T-cell (primary cell): ENCODE measurements around the gene EXOC4. TPM values are rescaled to one million over a fixed set of nuclear protein-coding genes. Genes with fewer than 3 reads are reported as not detected.

Source experiments
- ATAC-seq, 4 experiments: fragments of 200-7000 bp in 3 of 4; fragments of 150-1000 bp in 1 of 4; cut with Tn5 transposase; replicated peaks in 1 of 4; 1 replicate in 3 of 4; 2 replicates in 1 of 4; pipeline ENCODE4 v1.10.0; 2021; ENCODE audit warnings: moderate library complexity in 3 of 4, mild to moderate bottlenecking in 2 of 4, moderate number of reproducible peaks in 1 of 4
- CTCF ChIA-PET, 2 donors: fragments of 300-600 bp; sonication (Branson Sonifier 250); formaldehyde crosslinking; loops; one replicate each; lab custom pipeline; 2022; ENCODE audit warnings: antibody characterized with exemption in 2 of 2; lab: Charles Lee
- POLR2A ChIA-PET, 2 donors: fragments of 300-600 bp; sonication (Branson Sonifier 250); formaldehyde crosslinking; loops; one replicate each; lab custom pipeline; 2022; ENCODE audit warnings: antibody characterized with exemption in 2 of 2; lab: Charles Lee
- DNase-seq, 35 experiments: peaks; one replicate each; pipeline versions ENCODE4 v3.0.0 to v3.0.0-alpha.2; 2013 to 2023
- H3K27ac ChIP-seq: one replicate; pipeline ENCODE4 v1.5.1; 2013; ENCODE audit warnings: low read length
- H3K27me3 ChIP-seq, 2 experiments: replicated peaks in 1 of 2; 1 replicate in 1 of 2; 2 replicates in 1 of 2; pipeline versions ENCODE4 v1.6.1 to v1.7.0; 2013; ENCODE audit warnings: low read length in 1 of 2, mixed read lengths in 1 of 2; ENCODE audit not compliant: control insufficient read depth in 2 of 2, insufficient read depth in 2 of 2; ENCODE audit errors: extremely low read depth in 1 of 2
- H3K36me3 ChIP-seq, 2 donors: 1 replicate in 1 of 2; 2 replicates in 1 of 2; pipeline versions ENCODE4 v1.6.1 to v1.7.0; 2013; ENCODE audit warnings: low read length in 1 of 2; ENCODE audit not compliant: control insufficient read depth in 2 of 2, insufficient read depth in 1 of 2; ENCODE audit errors: extremely low read depth in 1 of 2
- H3K4me1 ChIP-seq, 2 experiments: 1 replicate in 1 of 2; 2 replicates in 1 of 2; pipeline versions ENCODE4 v1.6.1 to v1.7.0; 2013; ENCODE audit warnings: low read length in 2 of 2, mixed read lengths in 1 of 2; ENCODE audit not compliant: insufficient read depth in 2 of 2, control insufficient read depth in 1 of 2; ENCODE audit errors: extremely low read depth in 1 of 2
- H3K4me3 ChIP-seq, 2 donors: 1 replicate in 1 of 2; 2 replicates in 1 of 2; pipeline versions ENCODE4 v1.5.1 to v1.7.0; 2013; ENCODE audit warnings: mild to moderate bottlenecking in 2 of 2, low read length in 1 of 2, moderate library complexity in 1 of 2; ENCODE audit not compliant: control insufficient read depth in 1 of 2; ENCODE audit errors: extremely low read depth in 1 of 2
- H3K9me3 ChIP-seq: 2 replicates; pipeline ENCODE4 v1.7.0; 2013
- H3K27ac Mint-ChIP-seq, 2 donors: one replicate each; pipeline ENCODE4 v1.8.0; 2020 to 2021; ENCODE audit warnings: mild to moderate bottlenecking in 2 of 2, mixed read lengths in 2 of 2
- H3K27me3 Mint-ChIP-seq, 2 donors: one replicate each; pipeline ENCODE4 v1.8.0; 2021 to 2022; ENCODE audit warnings: mixed read lengths in 2 of 2
- H3K36me3 Mint-ChIP-seq: one replicate; pipeline ENCODE4 v1.8.0; 2021; ENCODE audit warnings: mixed read lengths
- H3K4me1 Mint-ChIP-seq, 3 donors: one replicate each; pipeline ENCODE4 v1.8.0; 2020 to 2022; ENCODE audit warnings: mixed read lengths in 3 of 3, mild to moderate bottlenecking in 1 of 3
- H3K4me3 Mint-ChIP-seq, 3 donors: one replicate each; pipeline ENCODE4 v1.8.0; 2020 to 2022; ENCODE audit warnings: mild to moderate bottlenecking in 3 of 3, mixed read lengths in 3 of 3, moderate library complexity in 3 of 3
- H3K9me3 Mint-ChIP-seq, 3 donors: one replicate each; pipeline ENCODE4 v1.8.0; 2020 to 2022; ENCODE audit warnings: mixed read lengths in 3 of 3
- WGBS: methylation state at CpG from one replicate; pipeline ENCODE4 v1.1.5; 2013; ENCODE audit warnings: missing lambda C conversion rate; ENCODE audit not compliant: insufficient coverage; 5-methylcytosine and 5-hydroxymethylcytosine counted together
- total RNA-seq, 35 experiments: library from RNA in 6 of 35; stranded (reverse) in 6 of 35; fragments of 120-200 nt in 1 of 35; gene quantifications; one replicate each; pipeline versions ENCODE4 v1.2.1 to v1.2.4 and lab custom pipeline; 2013 to 2026

EXOC4 gene
- total RNA-seq, 5 donors from 2014 or later (not counting 1 experiment from before 2014, with no cell fraction given), result 58.2 to 108 (median 64.8) TPM

DNA sequence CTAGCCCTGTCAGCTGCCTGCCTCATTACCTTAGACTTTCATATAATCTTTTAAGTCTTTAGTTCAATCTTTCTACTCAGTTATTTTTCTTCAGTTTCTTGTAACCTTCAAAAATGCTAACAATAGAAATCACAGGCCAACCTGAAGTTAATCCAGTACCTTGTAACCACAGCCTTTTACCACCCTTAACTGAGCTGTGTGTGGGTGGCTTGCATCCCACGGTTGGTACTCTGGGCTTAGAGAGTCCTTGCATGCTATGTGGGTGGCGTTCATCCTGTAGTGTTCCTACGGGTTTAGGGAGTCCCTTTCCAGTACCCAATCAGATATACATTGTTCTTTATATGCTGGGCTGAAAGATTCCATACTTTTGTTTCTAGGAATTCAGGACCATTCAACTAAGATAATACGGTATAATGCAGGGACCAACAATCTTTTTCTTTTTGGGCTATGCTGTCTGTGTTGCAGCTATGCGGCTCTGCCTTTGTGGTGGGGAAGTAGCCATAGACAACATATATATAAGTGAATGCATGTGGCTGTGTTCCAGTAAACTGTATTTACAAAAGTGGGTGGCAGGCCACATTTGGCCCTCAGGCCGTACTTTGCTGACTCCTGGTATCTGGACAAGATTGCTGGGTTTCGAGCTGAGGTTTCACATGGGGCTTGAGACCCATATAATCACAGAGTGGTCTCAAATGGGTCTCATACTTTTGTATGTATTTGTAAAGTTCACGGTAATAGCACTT lies 593.5 kb downstream of the EXOC4 start:
- Histone ChIP-seq H3K36me3 (no peaks in the 10 kb centered on the region), H3K4me1 (peaks cover 0 to 3% of the 10 kb centered on the region in 2 experiments), H3K4me3 (no peak overlapping the region), H3K9me3 (no peaks in the 10 kb centered on the region), H3K27ac (no peak overlapping the region), H3K27me3 (no peaks in the 10 kb centered on the region)
- Mint-ChIP-seq H3K27ac (no peak overlapping the region), H3K4me1 (peaks cover 0 to 7% (median 6%) of the 10 kb centered on the region in 3 donors), H3K9me3 (peaks cover 0 to 3% (median 0%) of the 10 kb centered on the region in 3 donors), H3K27me3 (no peaks in the 10 kb centered on the region), H3K36me3 (peaks cover 34% of the 10 kb centered on the region), H3K4me3 (no peak overlapping the region)
- ChIA-PET CTCF (no interaction called here), POLR2A (no interaction called here)
- no CpG with 5 or more reads among the region's 8 CpGs for WGBS
- DNase-seq (no peak), ATAC-seq (no peak)

GRCh38 chr7:133850497-133851280 lies 597.8 kb downstream of the EXOC4 start:
- ATAC-seq (no peak), DNase-seq (no peak)
- H3K9me3 Mint-ChIP-seq, result no peaks in the 10 kb centered on the region
- H3K27me3 Mint-ChIP-seq, result no peaks in the 10 kb centered on the region
- 100% methylated on average over 2 of the region's 5 CpGs for WGBS
- no peaks in the 10 kb centered on the region for H3K36me3 ChIP-seq
- H3K27me3 ChIP-seq, result no peaks in the 10 kb centered on the region
- H3K27ac Mint-ChIP-seq, result no peak overlapping the region
- ChIA-PET POLR2A (no interaction called here), CTCF (no interaction called here)
- H3K4me1 Mint-ChIP-seq, result peaks cover 0 to 2% (median 0%) of the 10 kb centered on the region in 3 donors
- H3K4me1 ChIP-seq, result no peaks in the 10 kb centered on the region
- no peak overlapping the region for H3K27ac ChIP-seq
- no peak overlapping the region for H3K4me3 ChIP-seq
- H3K9me3 ChIP-seq, result no peaks in the 10 kb centered on the region
- peaks cover 22% of the 10 kb centered on the region for H3K36me3 Mint-ChIP-seq
- H3K4me3 Mint-ChIP-seq, result no peak overlapping the region

DNA sequence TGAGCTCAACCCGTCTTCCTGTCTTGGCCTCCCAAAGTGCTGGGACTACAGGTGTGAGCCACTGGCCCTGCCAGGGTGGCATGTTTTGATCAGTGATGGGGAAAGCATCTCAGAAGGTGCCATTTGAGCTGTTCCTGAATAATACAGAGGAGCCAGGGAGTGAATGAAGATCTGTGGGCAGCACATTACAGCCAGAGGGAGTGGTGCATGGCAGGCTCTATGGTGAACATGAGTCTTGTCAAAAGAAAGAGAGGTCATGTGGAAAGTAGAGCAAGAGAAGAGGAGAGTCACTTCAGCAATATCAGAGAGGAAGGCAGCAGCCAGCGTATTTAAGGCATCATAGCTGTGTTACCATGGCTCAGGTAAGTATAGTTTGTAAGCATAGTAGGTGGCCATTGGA lies 598.5 kb downstream of the EXOC4 start:
- Mint-ChIP-seq H3K36me3 (peaks cover 22% of the 10 kb centered on the region), H3K4me3 (no peak overlapping the region), H3K27ac (no peak overlapping the region), H3K9me3 (no peaks in the 10 kb centered on the region), H3K4me1 (no peaks in the 10 kb centered on the region), H3K27me3 (no peaks in the 10 kb centered on the region)
- POLR2A ChIA-PET, result no interaction called here
- CTCF ChIA-PET, result no interaction called here
- ATAC-seq (no peak), DNase-seq (no peak)
- no peaks in the 10 kb centered on the region for H3K36me3 ChIP-seq
- no peaks in the 10 kb centered on the region for H3K4me1 ChIP-seq
- H3K27me3 ChIP-seq, result no peaks in the 10 kb centered on the region
- H3K9me3 ChIP-seq, result no peaks in the 10 kb centered on the region
- H3K27ac ChIP-seq, result no peak overlapping the region
- 100% methylated on average over 2 of the region's 2 CpGs for WGBS
- no peak overlapping the region for H3K4me3 ChIP-seq

- ChIA-PET POLR2A (no interaction called here), CTCF (interaction anchor here in 1 of 2 donors (0.7 kb wide), 1 partner anchor 273 kb away, joined by 8 read pairs; the partner anchor contains the start of gene LRGUK)
- Mint-ChIP-seq H3K4me1 (no peaks in the 10 kb centered on the region), H3K36me3 (peaks cover 12% of the 10 kb centered on the region), H3K9me3 (no peaks in the 10 kb centered on the region), H3K27me3 (no peaks in the 10 kb centered on the region), H3K4me3 (no peak overlapping the region), H3K27ac (no peak overlapping the region)
- no peaks in the 10 kb centered on the region for H3K27me3 ChIP-seq
- WGBS, result 83% methylated on average over 6 of the region's 6 CpGs
- H3K36me3 ChIP-seq, result no peaks in the 10 kb centered on the region
- H3K4me3 ChIP-seq, result no peak overlapping the region
- H3K9me3 ChIP-seq, result no peaks in the 10 kb centered on the region
- H3K27ac ChIP-seq, result no peak overlapping the region
- DNase-seq (peak in 6 of 35 experiments; percentile 2 to 16 (median 6)), ATAC-seq (peak in 2 of 4 experiments; percentile 27 to 39)
- no peaks in the 10 kb centered on the region for H3K4me1 ChIP-seq
Observed at GRCh38 chr7:133853706-133854276, 600.9 kb downstream of the EXOC4 start.

GRCh38 chr7:133854739-133855138 lies 601.9 kb downstream of the EXOC4 start:
- Histone ChIP-seq H3K27ac (no peak overlapping the region), H3K27me3 (no peaks in the 10 kb centered on the region), H3K4me3 (no peak overlapping the region), H3K9me3 (no peaks in the 10 kb centered on the region), H3K36me3 (no peaks in the 10 kb centered on the region), H3K4me1 (no peaks in the 10 kb centered on the region)
- no peak overlapping the region for H3K4me3 Mint-ChIP-seq
- H3K4me1 Mint-ChIP-seq, result no peaks in the 10 kb centered on the region
- ATAC-seq, result no peak
- H3K27ac Mint-ChIP-seq, result no peak overlapping the region
- H3K27me3 Mint-ChIP-seq, result no peaks in the 10 kb centered on the region
- H3K9me3 Mint-ChIP-seq, result no peaks in the 10 kb centered on the region
- peak in 1 of 35 experiments; percentile 22 for DNase-seq
- CTCF ChIA-PET, result interaction anchor here (0.6 kb wide), 2 partner anchors 272 to 339 kb away, joined by 3 read pairs; no protein-coding TSS in a partner anchor
- peaks cover 16% of the 10 kb centered on the region for H3K36me3 Mint-ChIP-seq
- POLR2A ChIA-PET, result no interaction called here

DNA sequence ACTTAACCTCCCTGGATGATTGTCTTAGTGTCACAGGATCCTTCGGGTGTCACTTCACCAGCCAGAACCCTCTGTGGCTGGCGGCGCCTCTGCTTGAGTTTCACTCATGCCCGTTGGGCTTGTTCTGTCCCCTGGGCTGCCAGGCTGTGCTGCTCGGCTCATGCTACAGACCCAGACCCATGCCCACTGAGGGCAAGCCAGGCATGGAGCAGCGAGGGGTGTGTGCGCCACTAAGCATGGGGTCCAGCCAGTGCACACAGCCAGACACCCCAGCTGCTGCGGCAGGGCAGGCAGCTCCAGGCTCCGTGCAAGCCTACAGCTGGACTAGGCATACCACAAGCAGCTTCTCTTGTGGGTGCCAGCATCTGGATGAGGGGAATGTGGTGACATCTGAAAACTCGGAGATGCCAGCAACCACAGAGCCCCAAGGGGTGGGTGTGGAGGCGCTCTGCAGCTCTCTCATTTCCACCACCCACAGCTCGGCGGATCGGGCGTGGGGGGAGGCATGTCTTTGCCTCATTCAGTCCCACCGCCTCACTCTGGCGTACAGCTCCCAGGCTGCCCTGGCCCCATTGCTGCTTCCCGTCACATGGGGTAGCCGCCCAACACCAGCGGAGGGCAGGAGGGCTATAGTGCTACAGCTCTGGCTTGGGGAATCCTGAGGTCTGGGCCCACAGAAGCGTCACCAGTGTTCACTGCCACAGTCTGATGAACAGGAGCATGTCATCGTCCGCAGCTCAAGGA lies 604.7 kb downstream of the EXOC4 start:
- CTCF ChIA-PET, result no interaction called here
- no peaks in the 10 kb centered on the region for H3K4me1 Mint-ChIP-seq
- no peak for ATAC-seq
- DNase-seq, result no peak
- H3K4me3 Mint-ChIP-seq, result no peak overlapping the region
- H3K9me3 Mint-ChIP-seq, result no peaks in the 10 kb centered on the region
- H3K36me3 ChIP-seq, result no peaks in the 10 kb centered on the region
- no peaks in the 10 kb centered on the region for H3K27me3 Mint-ChIP-seq
- H3K4me3 ChIP-seq, result no peak overlapping the region
- 97% methylated on average over 20 of the region's 23 CpGs for WGBS
- H3K27me3 ChIP-seq, result no peaks in the 10 kb centered on the region
- H3K9me3 ChIP-seq, result no peaks in the 10 kb centered on the region
- H3K27ac Mint-ChIP-seq, result no peak overlapping the region
- H3K36me3 Mint-ChIP-seq, result peaks cover 17% of the 10 kb centered on the region
- H3K4me1 ChIP-seq, result no peaks in the 10 kb centered on the region
- H3K27ac ChIP-seq, result no peak overlapping the region
- POLR2A ChIA-PET, result no interaction called here
